NOMO-1 treated with dmso at 0.1 percent for 144 hours (cell line): ENCODE results near the gene ARHGEF38.
"Not testable (repeated sequence)": the region's sequence is repeated elsewhere in the genome, so short reads cannot be mapped to it uniquely, and the experiment has no call there.

Experiments
- DNase-seq: peaks from one replicate; lab custom pipeline; 2025; ENCODE audit not compliant: unreplicated experiment; lab: John Stamatoyannopoulos, UW

ARHGEF38 gene

DNA sequence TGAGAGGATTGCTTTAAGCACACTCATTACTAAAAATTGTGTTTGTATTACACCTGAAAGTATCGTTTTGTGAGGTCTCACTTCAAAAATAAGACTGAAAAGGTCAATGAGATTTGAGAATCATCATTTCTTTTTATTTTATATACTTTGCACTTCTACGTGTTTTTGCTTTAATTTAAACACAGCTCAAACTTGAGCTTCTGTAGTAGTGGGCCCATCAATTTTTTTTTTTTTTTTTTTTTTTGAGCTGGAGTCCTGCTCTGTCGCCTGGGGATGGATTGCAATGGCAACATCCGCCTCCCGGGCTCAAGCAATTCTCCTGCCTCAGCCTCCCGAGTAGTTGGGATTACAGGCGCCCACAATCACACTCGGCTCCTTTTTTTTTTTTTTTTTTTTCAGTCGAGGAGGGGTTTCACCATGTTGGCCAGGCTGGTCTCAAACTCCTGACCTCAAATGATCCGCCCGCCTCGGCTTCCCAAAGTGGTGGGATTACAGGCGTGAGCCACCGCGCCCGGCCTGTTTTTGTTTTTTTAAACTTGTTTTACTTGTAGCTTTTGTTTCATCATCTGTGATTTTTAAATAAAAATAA lies 157.7 kb downstream of the ARHGEF38 start:
- DNase-seq = no peak

DNA sequence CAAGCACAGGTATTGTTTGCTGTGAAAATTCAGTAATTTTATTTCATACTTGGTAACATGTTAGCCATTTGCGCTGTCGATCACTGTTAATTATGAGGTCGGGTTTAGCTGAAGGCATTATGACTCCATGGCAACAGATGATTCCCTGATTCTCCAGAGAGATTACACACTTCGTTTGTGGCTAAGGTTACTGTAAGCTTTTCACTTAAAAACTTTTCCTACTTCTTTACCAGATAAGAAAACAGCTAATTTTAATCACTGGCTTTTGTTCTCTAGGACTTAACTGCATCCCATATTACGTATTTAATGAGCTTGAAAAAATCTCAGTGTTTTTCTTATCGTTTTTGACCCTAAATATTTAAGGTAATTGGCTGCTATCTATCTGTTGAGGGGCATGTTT lies 158.3 kb downstream of the ARHGEF38 start:
- DNase-seq = no peak

- DNase-seq = no peak
These were observed 160.3 kb downstream of the ARHGEF38 start for GRCh38 chr4:105712766-105713165.

DNA sequence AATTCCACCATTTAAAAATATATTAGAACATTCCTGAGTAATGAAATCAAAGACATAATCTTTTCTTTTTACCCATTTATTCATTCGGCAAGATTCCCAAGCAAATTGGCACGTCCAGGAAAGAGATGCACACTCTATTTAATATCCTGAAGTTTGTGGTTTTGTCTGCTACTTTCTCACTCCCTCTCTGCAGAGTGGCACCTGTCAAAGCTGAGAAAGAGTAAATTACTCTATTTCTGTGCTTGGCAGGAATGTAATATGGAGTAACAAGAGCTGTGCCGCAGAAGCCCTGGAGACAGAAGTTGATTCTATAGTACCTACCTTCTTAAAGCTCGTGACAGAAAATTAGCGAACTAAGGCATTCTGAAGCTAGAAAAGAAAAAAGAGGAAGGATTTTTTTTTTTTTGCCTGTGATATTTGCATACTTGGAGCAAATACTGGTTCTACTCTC lies 161.7 kb downstream of the ARHGEF38 start:
- DNase-seq = peak; percentile 50

DNA sequence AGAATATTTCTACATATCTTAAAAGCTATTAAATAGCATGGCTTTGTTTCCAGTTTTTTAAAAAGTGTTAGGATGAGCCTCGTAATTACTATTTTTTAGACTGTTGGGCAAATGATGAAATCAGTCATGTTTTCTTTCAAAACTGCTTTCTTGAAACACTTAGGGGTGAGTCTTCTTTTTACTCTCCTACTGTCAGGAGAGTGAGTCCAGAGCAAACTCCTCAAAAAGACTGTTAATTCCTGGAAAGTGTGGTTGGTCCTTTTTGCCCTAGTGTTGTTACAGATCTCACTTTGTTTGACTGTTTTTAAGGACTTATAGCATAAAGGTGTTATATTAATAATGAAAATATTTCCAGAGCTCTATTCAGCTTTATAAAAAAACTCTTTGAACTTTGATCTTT lies 162.5 kb downstream of the ARHGEF38 start:
- DNase-seq = no peak

- DNase-seq = no peak
These were observed 163.4 kb downstream of the ARHGEF38 start for GRCh38 chr4:105715692-105716278.

DNA sequence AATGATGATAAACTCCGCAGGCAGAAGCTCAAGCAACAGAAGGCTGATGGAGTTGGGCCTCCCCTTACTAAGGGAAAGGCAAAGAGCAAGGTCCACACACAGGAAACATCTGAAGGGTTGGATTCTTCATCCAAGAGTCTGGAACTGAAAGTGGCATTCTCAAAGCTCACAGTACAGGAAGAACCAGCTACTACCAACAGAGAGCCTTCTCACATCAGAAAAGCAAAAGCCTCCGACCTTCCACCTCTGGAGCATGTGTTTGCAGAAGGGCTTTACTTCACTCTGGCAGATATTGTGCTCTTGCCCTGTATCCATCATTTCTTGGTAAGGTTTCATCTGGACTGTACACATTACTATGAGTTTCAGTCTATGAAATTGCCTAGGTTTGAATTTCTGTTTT lies 166.8 kb downstream of the ARHGEF38 start:
- DNase-seq = no peak

DNA sequence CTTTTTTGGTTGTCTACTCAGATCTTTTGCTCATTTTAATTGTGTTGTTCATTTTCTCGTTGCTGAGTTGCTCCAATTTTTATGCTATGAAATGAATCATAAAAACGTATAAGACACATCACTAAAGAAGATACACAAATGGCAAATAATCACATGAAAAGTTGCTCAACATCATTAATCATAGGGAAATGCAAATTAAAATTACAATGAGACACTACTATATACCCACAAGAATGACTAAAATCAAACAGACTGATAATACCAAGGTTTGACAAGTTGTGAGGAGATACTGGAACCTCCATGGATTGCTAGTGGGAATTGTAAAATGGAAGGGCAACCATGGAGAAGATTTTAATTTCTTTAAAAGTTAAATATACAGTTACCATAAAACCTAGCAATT lies 173.2 kb downstream of the ARHGEF38 start:
- no peak for DNase-seq

DNA sequence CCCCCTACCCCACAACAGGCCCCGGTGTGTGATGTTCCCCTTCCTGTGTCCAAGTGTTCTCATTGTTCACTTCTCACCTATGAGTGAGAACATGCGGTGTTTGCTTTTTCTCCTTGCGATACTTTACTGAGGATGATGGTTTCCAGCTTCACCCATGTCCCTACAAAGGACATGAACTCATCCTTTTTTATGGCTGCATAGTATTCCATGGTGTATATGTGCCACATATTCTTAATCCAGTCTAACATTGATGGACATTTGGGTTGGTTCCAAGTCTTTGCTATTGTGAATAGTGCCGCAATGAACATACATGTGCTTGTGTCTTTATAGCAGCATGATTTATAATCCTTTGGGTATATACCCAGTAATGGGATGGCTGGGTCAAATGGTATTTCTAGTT lies 177.5 kb downstream of the ARHGEF38 start:
- DNase-seq = not testable (repeated sequence)
